CD4-positive, alpha-beta memory T cell (primary cell): ENCODE data around the gene ZNF580. TPM values are rescaled to one million over a fixed set of nuclear protein-coding genes. Genes with fewer than 3 reads are reported as not detected.
A peak's percentile ranks its signal among the peaks of the same experiment; 100 is the strongest.

ENCODE experiments used
- CTCF ChIA-PET: fragments of 350-600 bp; sonication (Branson Sonifier 250); formaldehyde crosslinking; loops from one replicate; lab custom pipeline; 2021; ENCODE audit warnings: inconsistent platforms; ENCODE audit not compliant: partially characterized antibody; lab: Charles Lee
- POLR2A ChIA-PET: fragments of 350-600 bp; sonication (Branson Sonifier 250); formaldehyde crosslinking; loops from one replicate; lab custom pipeline; 2021; ENCODE audit not compliant: partially characterized antibody; lab: Charles Lee
- DNase-seq, 5 donors: peaks; one replicate each; pipeline versions ENCODE4 v3.0.0 to v3.0.0-alpha.2; 2020 to 2022; ENCODE audit warnings: mixed read lengths in 1 of 5
- H3K27ac ChIP-seq: one replicate; pipeline ENCODE4 v1.7.0; 2013; ENCODE audit warnings: low read depth, low read length
- H3K27me3 ChIP-seq: 2 replicates; pipeline ENCODE4 v1.7.0; 2013; ENCODE audit warnings: mild to moderate bottlenecking, low read length, moderate library complexity; ENCODE audit not compliant: insufficient read depth
- H3K36me3 ChIP-seq: 2 replicates; pipeline ENCODE4 v1.7.0; 2013; ENCODE audit warnings: mild to moderate bottlenecking, low read length, moderate library complexity; ENCODE audit not compliant: insufficient read depth
- H3K4me1 ChIP-seq: 2 replicates; pipeline ENCODE4 v1.7.0; 2013; ENCODE audit warnings: mild to moderate bottlenecking, low read length, moderate library complexity; ENCODE audit not compliant: insufficient read depth
- H3K4me3 ChIP-seq, 2 donors: one replicate each; pipeline ENCODE4 v1.7.0; 2013; ENCODE audit warnings: low read length in 2 of 2, mild to moderate bottlenecking in 1 of 2
- H3K9me3 ChIP-seq, 2 donors: one replicate each; pipeline ENCODE4 v1.7.0; 2013; ENCODE audit warnings: low read length in 2 of 2, control low read depth in 1 of 2; ENCODE audit not compliant: control insufficient read depth in 1 of 2
- H3K27ac Mint-ChIP-seq, 7 donors: one replicate each; pipeline ENCODE4 v1.8.0; 2020 to 2021; ENCODE audit warnings: mixed read lengths in 7 of 7, mild to moderate bottlenecking in 6 of 7, inconsistent platforms in 3 of 7, moderate library complexity in 3 of 7
- H3K27me3 Mint-ChIP-seq, 2 donors: one replicate each; pipeline ENCODE4 v1.8.0; 2020 to 2021; ENCODE audit warnings: mixed read lengths in 2 of 2
- H3K36me3 Mint-ChIP-seq, 2 donors: one replicate each; pipeline ENCODE4 v1.8.0; 2020 to 2021; ENCODE audit warnings: mixed read lengths in 2 of 2, inconsistent platforms in 1 of 2, mild to moderate bottlenecking in 1 of 2
- H3K4me1 Mint-ChIP-seq, 4 donors: one replicate each; pipeline ENCODE4 v1.8.0; 2020 to 2021; ENCODE audit warnings: mixed read lengths in 4 of 4, mild to moderate bottlenecking in 1 of 4
- H3K4me3 Mint-ChIP-seq, 8 donors: one replicate each; pipeline ENCODE4 v1.8.0; 2020 to 2021; ENCODE audit warnings: mixed read lengths in 8 of 8, mild to moderate bottlenecking in 7 of 8, moderate library complexity in 6 of 8, inconsistent platforms in 3 of 8
- H3K9me3 Mint-ChIP-seq, 8 donors: one replicate each; pipeline ENCODE4 v1.8.0; 2020 to 2021; ENCODE audit warnings: mixed read lengths in 8 of 8, mild to moderate bottlenecking in 5 of 8, inconsistent platforms in 3 of 8, moderate library complexity in 1 of 8
- intact Hi-C: fragments of 100-400 bp; cut with micrococcal nuclease; formaldehyde crosslinking; loops from one replicate; pipeline ENCODE4 v1.15.1; 2023
- polyA plus RNA-seq, 2 donors: library from polyadenylated mRNA; unstranded; fragments of 300-500 nt; fragmentation: Illumina TruSeq; gene quantifications; one replicate each; pipeline ENCODE4 v1.2.3, GENCODE V29; 2021
- total RNA-seq, 2 experiments: library from RNA; stranded (reverse); gene quantifications; one replicate each; pipeline ENCODE4 v1.2.3, GENCODE V29; 2021

Gene ZNF580
- total and polyA plus RNA-seq, 4 experiments from 2014 or later, result 7.2 to 105 (median 55.2) TPM

GRCh38 chr19:55597501-55597921, 43.3 kb upstream of the ZNF580 start:
- peaks cover 8% of the 10 kb centered on the region for H3K36me3 ChIP-seq
- CTCF ChIA-PET, result interaction anchor here (3.5 to 5.0 kb wide), 2 partner anchors 28 to 35 kb away, joined by 20 to 24 read pairs; partner anchors contain the start of gene ZNF784
- no peaks in the 10 kb centered on the region for H3K27me3 Mint-ChIP-seq
- H3K27me3 ChIP-seq, result no peaks in the 10 kb centered on the region
- intact Hi-C loops, result no loop called here
- H3K27ac Mint-ChIP-seq, result no peak overlapping the region
- no peak overlapping the region for H3K27ac ChIP-seq
- H3K4me3 Mint-ChIP-seq, result no peak overlapping the region
- peaks cover 16 to 26% (median 19%) of the 10 kb centered on the region in 4 donors for H3K4me1 Mint-ChIP-seq
- H3K9me3 ChIP-seq, result no peaks in the 10 kb centered on the region
- DNase-seq, result peak in 1 of 5 donors; percentile 36
- no peak overlapping the region for H3K4me3 ChIP-seq
- POLR2A ChIA-PET, result interaction anchor here (0.9 to 4.7 kb wide), 2 partner anchors 9 to 12 kb away, joined by 3 to 49 read pairs; no protein-coding TSS in a partner anchor
- H3K9me3 Mint-ChIP-seq, result no peaks in the 10 kb centered on the region
- peaks cover 22% of the 10 kb centered on the region for H3K4me1 ChIP-seq
- peaks cover 38% of the 10 kb centered on the region in 2 donors for H3K36me3 Mint-ChIP-seq

DNA sequence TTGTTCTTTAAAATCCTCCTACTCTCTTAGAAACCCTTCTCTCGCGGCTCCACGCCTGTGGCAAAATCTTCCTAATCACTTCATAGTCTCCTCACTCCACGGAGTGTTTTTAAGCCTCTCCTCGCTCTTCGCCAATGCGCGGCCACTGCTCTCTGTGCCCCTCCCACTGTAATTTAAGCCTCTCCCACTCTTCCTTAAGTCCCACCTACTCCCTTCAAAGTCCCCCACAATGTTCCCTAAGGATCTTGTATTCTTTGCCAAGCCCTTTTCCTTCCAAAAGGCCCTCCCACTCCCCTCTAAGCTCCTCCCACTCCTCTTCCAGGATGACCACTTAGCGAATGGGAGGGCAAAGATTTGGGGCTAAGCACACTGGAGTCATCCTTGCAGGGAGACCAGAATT, 42.8 kb upstream of the ZNF580 start:
- H3K4me1 Mint-ChIP-seq, result peaks cover 16 to 26% (median 19%) of the 10 kb centered on the region in 4 donors
- ChIA-PET CTCF (interaction anchor here (3.5 to 5.0 kb wide), 2 partner anchors 27 to 35 kb away, joined by 20 to 24 read pairs; partner anchors contain the start of gene ZNF784), POLR2A (interaction anchor here (2.9 to 4.7 kb wide), 4 partner anchors 13 to 45 kb away, joined by 23 to 95 read pairs (median 40); partner anchors contain the start of genes ZNF579, ZNF581 and ZNF784)
- H3K27me3 ChIP-seq, result no peaks in the 10 kb centered on the region
- H3K4me3 Mint-ChIP-seq, result peak overlapping the region in 2 of 8 donors; percentile 43 to 98
- peak in 1 of 5 donors; percentile 33 for DNase-seq
- H3K4me3 ChIP-seq, result no peak overlapping the region
- H3K9me3 Mint-ChIP-seq, result no peaks in the 10 kb centered on the region
- H3K36me3 Mint-ChIP-seq, result peaks cover 38 to 39% of the 10 kb centered on the region in 2 donors
- peaks cover 8% of the 10 kb centered on the region for H3K36me3 ChIP-seq
- H3K27ac Mint-ChIP-seq, result peak overlapping the region in 3 of 7 donors; percentile 22 to 93 (median 35)
- H3K9me3 ChIP-seq, result no peaks in the 10 kb centered on the region
- no peaks in the 10 kb centered on the region for H3K27me3 Mint-ChIP-seq
- intact Hi-C loops, result loop anchor here (2.0 kb wide), 3 partner anchors 17 to 517 kb away; partner anchors contain the start of genes EPN1 and ZNF579
- H3K4me1 ChIP-seq, result peaks cover 22% of the 10 kb centered on the region
- H3K27ac ChIP-seq, result no peak overlapping the region

DNA sequence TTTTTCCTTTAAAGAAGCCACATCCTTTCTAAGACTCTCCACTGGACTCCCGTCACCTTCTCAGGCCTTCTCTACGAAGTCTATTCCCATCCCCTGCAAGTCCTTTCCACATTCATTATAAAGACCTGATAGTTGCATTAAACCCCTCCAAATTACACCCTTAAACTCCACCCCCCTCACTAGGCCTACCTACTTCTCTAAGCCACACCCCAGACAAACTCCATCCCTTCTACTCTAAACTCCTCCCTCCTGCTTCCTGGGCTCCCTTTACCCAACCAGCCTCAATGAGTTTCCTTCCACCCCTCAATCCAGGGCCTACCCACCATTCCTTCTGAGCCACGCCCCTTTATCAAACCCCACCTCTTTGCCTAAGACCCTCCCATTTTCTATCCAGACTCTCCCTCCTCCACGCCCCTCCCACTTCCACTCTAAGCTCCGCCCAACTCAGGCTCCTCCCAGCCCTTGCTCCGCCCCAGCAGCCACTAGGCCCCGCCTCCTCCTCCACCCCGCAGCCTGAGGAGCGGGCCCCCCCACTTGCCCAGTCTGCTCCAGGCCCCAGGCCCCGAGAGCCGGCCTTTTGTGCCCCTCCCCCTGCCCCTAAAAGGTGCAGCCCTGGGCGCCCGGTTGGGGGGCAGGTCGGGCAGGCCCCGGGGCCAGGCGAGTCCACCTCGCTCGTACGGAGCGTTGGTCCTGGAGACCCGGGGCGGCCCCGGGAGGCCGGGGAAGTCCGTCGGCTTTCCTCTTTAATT, 41.9 kb upstream of the ZNF580 start:
- H3K27ac ChIP-seq, result peak overlapping the region; percentile 89
- H3K27ac Mint-ChIP-seq, result peak overlapping the region; percentile 96 to 100 (median 99)
- peaks cover 18 to 34% (median 21%) of the 10 kb centered on the region in 4 donors for H3K4me1 Mint-ChIP-seq
- no peaks in the 10 kb centered on the region for H3K9me3 ChIP-seq
- H3K9me3 Mint-ChIP-seq, result no peaks in the 10 kb centered on the region
- peak overlapping the region; percentile 93 to 99 for H3K4me3 ChIP-seq
- ChIA-PET CTCF (interaction anchor here (0.6 to 5.0 kb wide), 5 partner anchors 26 to 131 kb away, joined by 3 to 24 read pairs (median 5); partner anchors contain the start of gene ZNF784), POLR2A (interaction anchor here (0.6 to 4.7 kb wide), 30 partner anchors 9 to 1410 kb away, joined by 3 to 95 read pairs (median 6); partner anchors contain the start of genes CCDC106, HSPBP1, ISOC2 and KMT5C)
- peaks cover 8% of the 10 kb centered on the region for H3K36me3 ChIP-seq
- intact Hi-C loops, result loop anchor here (1.0 to 2.0 kb wide), 9 partner anchors 12 to 518 kb away; partner anchors contain the start of genes EPN1, PPP6R1, ZNF579 and ZNF628
- H3K27me3 ChIP-seq, result no peaks in the 10 kb centered on the region
- H3K27me3 Mint-ChIP-seq, result no peaks in the 10 kb centered on the region
- H3K4me1 ChIP-seq, result peaks cover 22% of the 10 kb centered on the region
- H3K4me3 Mint-ChIP-seq, result peak overlapping the region; percentile 98 to 100 (median 98)
- H3K36me3 Mint-ChIP-seq, result peaks cover 37 to 40% of the 10 kb centered on the region in 2 donors
- DNase-seq, result peak; percentile 94 to 97 (median 95)

- Histone ChIP-seq H3K36me3 (peaks cover 8% of the 10 kb centered on the region), H3K27me3 (no peaks in the 10 kb centered on the region), H3K27ac (peak within 1 kb of the TSS; percentile 89), H3K4me3 (peak within 1 kb of the TSS; percentile 93 to 99), H3K4me1 (peaks cover 26% of the 10 kb centered on the region), H3K9me3 (no peaks in the 10 kb centered on the region)
- Mint-ChIP-seq H3K9me3 (no peaks in the 10 kb centered on the region), H3K27me3 (no peaks in the 10 kb centered on the region), H3K36me3 (peaks cover 36 to 40% of the 10 kb centered on the region in 2 donors), H3K4me3 (peak within 1 kb of the TSS; percentile 98 to 100 (median 98)), H3K27ac (peak within 1 kb of the TSS; percentile 96 to 100 (median 99)), H3K4me1 (peaks cover 20 to 36% (median 22%) of the 10 kb centered on the region in 4 donors)
- intact Hi-C loops, result loop anchor here (1.0 to 2.0 kb wide), 9 partner anchors 12 to 519 kb away; partner anchors contain the start of genes EPN1, PPP6R1, ZNF579 and ZNF628
- CTCF ChIA-PET, result interaction anchor here (0.6 to 5.0 kb wide), 5 partner anchors 26 to 132 kb away, joined by 3 to 24 read pairs (median 5); partner anchors contain the start of gene ZNF784
- POLR2A ChIA-PET, result interaction anchor here (0.6 to 4.7 kb wide), 30 partner anchors 10 to 1411 kb away, joined by 3 to 95 read pairs (median 6); partner anchors contain the start of genes CCDC106, HSPBP1, ISOC2 and KMT5C
- DNase-seq, result peak; percentile 96 to 98 (median 97)
Measured at GRCh38 chr19:55599468-55599841, 41.3 kb upstream of the ZNF580 start, which contains the start of gene FIZ1. TSS of gene FIZ1 (minus strand) at chr19:55599517. CDS start at chr19:55597865, 1,652 bp downstream.

GRCh38 chr19:55599842-55600661, 40.8 kb upstream of the ZNF580 start, which contains the start of gene ZNF524:
TSS of gene ZNF524 (plus strand) at chr19:55600288. CDS start at chr19:55602113, 1,825 bp downstream.
- no peaks in the 10 kb centered on the region for H3K9me3 Mint-ChIP-seq
- H3K27ac Mint-ChIP-seq, result peak within 1 kb of the TSS; percentile 96 to 100 (median 99)
- DNase-seq, result peak; percentile 91 to 95 (median 93)
- H3K4me1 Mint-ChIP-seq, result peaks cover 23 to 42% (median 27%) of the 10 kb centered on the region in 4 donors
- H3K36me3 Mint-ChIP-seq, result peaks cover 32 to 35% of the 10 kb centered on the region in 2 donors
- H3K4me3 ChIP-seq, result peak within 1 kb of the TSS; percentile 93 to 99
- H3K4me1 ChIP-seq, result peaks cover 32% of the 10 kb centered on the region
- POLR2A ChIA-PET, result interaction anchor here (0.7 to 4.7 kb wide), 28 partner anchors 11 to 541 kb away, joined by 3 to 95 read pairs (median 6); partner anchors contain the start of genes CCDC106, HSPBP1, ISOC2 and KMT5C
- peak within 1 kb of the TSS; percentile 89 for H3K27ac ChIP-seq
- no peaks in the 10 kb centered on the region for H3K27me3 Mint-ChIP-seq
- no peaks in the 10 kb centered on the region for H3K9me3 ChIP-seq
- CTCF ChIA-PET, result interaction anchor here (1.1 to 5.0 kb wide), 3 partner anchors 25 to 132 kb away, joined by 5 to 24 read pairs (median 20); partner anchors contain the start of gene ZNF784
- H3K4me3 Mint-ChIP-seq, result peak within 1 kb of the TSS; percentile 98 to 100 (median 98)
- peaks cover 8% of the 10 kb centered on the region for H3K36me3 ChIP-seq
- intact Hi-C loops, result loop anchor here (1.0 to 2.0 kb wide), 9 partner anchors 13 to 519 kb away; partner anchors contain the start of genes EPN1, PPP6R1, ZNF579 and ZNF628
- no peaks in the 10 kb centered on the region for H3K27me3 ChIP-seq

- Mint-ChIP-seq H3K36me3 (peaks cover 28 to 29% of the 10 kb centered on the region in 2 donors), H3K4me1 (peaks cover 23 to 45% (median 28%) of the 10 kb centered on the region in 4 donors), H3K9me3 (no peaks in the 10 kb centered on the region), H3K4me3 (peak overlapping the region; percentile 78 to 93 (median 86)), H3K27me3 (no peaks in the 10 kb centered on the region), H3K27ac (peak overlapping the region; percentile 67 to 92 (median 91))
- peaks cover 3% of the 10 kb centered on the region for H3K36me3 ChIP-seq
- no peaks in the 10 kb centered on the region for H3K9me3 ChIP-seq
- no peak for DNase-seq
- peak overlapping the region; percentile 89 for H3K27ac ChIP-seq
- H3K27me3 ChIP-seq, result no peaks in the 10 kb centered on the region
- CTCF ChIA-PET, result interaction anchor here (3.5 to 5.0 kb wide), 2 partner anchors 25 to 32 kb away, joined by 20 to 24 read pairs; partner anchors contain the start of gene ZNF784
- H3K4me1 ChIP-seq, result peaks cover 34% of the 10 kb centered on the region
- peak overlapping the region; percentile 61 to 93 for H3K4me3 ChIP-seq
- POLR2A ChIA-PET, result interaction anchor here (1.0 to 4.7 kb wide), 12 partner anchors 15 to 344 kb away, joined by 3 to 95 read pairs (median 20); partner anchors contain the start of genes KMT5C, ZNF579, ZNF581 and ZNF628
- intact Hi-C loops, result no loop called here
Measured at GRCh38 chr19:55600662-55601028, 40.2 kb upstream of the ZNF580 start.
